Thyroid gland (tissue), 4 donors: Measurements from ENCODE around the gene CXCR4.

Experiments
- POLR2A ChIP-seq, 2 donors: fragments of 450-650 bp; IDR thresholded peaks; one replicate each; pipeline ENCODE4 v1.6.1; 2017; ENCODE audit warnings: antibody characterized with exemption in 2 of 2, mild to moderate bottlenecking in 2 of 2, moderate library complexity in 1 of 2
- TF ChIP-seq, protein P1 (sequence below), 6 experiments: fragments of 200-600 bp in 3 of 6; fragments of 450-650 bp in 3 of 6; sonication (generic) in 3 of 6; IDR thresholded peaks; one replicate each; pipeline ENCODE4 v1.5.1; 2016 to 2019; ENCODE audit warnings: antibody characterized with exemption in 6 of 6, mild to moderate bottlenecking in 2 of 6, inconsistent platforms in 1 of 6, moderate library complexity in 1 of 6

DNA sequence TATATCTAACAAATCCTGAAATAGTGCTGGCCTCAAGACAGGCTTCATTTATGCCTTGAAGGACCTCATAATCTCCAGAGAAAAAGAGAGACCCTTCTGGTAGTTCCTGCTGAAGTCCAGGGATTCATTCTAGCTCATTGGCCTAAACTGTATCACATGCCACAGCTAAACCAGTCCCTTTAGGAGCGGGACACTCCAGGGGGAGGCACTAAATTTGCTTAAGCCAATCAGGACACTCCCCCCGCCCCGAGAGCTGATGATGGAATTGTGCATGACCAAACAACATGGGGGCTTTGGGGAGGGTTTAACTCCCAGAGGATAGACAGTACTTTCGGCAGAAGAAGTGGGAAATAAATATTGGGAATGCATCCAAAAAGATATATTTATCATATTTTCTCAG lies 36.4 kb upstream of the CXCR4 start:
- TF ChIP-seq, protein P1, sequence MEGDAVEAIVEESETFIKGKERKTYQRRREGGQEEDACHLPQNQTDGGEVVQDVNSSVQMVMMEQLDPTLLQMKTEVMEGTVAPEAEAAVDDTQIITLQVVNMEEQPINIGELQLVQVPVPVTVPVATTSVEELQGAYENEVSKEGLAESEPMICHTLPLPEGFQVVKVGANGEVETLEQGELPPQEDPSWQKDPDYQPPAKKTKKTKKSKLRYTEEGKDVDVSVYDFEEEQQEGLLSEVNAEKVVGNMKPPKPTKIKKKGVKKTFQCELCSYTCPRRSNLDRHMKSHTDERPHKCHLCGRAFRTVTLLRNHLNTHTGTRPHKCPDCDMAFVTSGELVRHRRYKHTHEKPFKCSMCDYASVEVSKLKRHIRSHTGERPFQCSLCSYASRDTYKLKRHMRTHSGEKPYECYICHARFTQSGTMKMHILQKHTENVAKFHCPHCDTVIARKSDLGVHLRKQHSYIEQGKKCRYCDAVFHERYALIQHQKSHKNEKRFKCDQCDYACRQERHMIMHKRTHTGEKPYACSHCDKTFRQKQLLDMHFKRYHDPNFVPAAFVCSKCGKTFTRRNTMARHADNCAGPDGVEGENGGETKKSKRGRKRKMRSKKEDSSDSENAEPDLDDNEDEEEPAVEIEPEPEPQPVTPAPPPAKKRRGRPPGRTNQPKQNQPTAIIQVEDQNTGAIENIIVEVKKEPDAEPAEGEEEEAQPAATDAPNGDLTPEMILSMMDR (IDR thresholded peaks at IDR 0.05), result no peak
- no peak for TF ChIP-seq POLR2A (IDR thresholded peaks at IDR 0.05)
